Neutrophil (primary cell): ENCODE measurements around the gene ALDOB.
"Not testable (repeated sequence)": the region's sequence is repeated elsewhere in the genome, so short reads cannot be mapped to it uniquely, and the experiment has no call there.

Experiments
- H3K27ac ChIP-seq: fragments of 200-600 bp; sonication (generic); 2 replicates; pipeline ENCODE4 v1.5.1; 2016; ENCODE audit warnings: mild to moderate bottlenecking, moderate library complexity
- H3K27me3 ChIP-seq: fragments of 200-600 bp; sonication (generic); 2 replicates; pipeline ENCODE4 v1.6.0; 2016; ENCODE audit warnings: mild to moderate bottlenecking
- H3K36me3 ChIP-seq: fragments of 200-600 bp; sonication (generic); 2 replicates; pipeline ENCODE4 v1.5.1; 2017
- H3K4me1 ChIP-seq, 2 experiments: fragments of 200-600 bp in 1 of 2; sonication (generic) in 1 of 2; 1 replicate in 1 of 2; 2 replicates in 1 of 2; pipeline versions ENCODE4 v1.5.1 to v1.6.1; 2013 to 2016; ENCODE audit warnings: low read depth in 1 of 2, low read length in 1 of 2, mild to moderate bottlenecking in 1 of 2, moderate library complexity in 1 of 2; ENCODE audit not compliant: control insufficient read depth in 1 of 2, insufficient read depth in 1 of 2
- H3K4me3 ChIP-seq, 2 experiments: fragments of 200-600 bp in 1 of 2; sonication (generic) in 1 of 2; 1 replicate in 1 of 2; 2 replicates in 1 of 2; pipeline ENCODE4 v1.5.1; 2013 to 2016; ENCODE audit warnings: low read depth in 1 of 2, low read length in 1 of 2, mild to moderate bottlenecking in 1 of 2, moderate library complexity in 1 of 2
- H3K9me3 ChIP-seq: fragments of 200-600 bp; sonication (generic); 2 replicates; pipeline ENCODE4 v1.5.1; 2016
- CTCF ChIP-seq: fragments of 200-600 bp; sonication (generic); IDR thresholded peaks from 2 replicates; pipeline ENCODE4 v1.5.1; 2016; ENCODE audit warnings: antibody characterized with exemption

ALDOB gene

DNA sequence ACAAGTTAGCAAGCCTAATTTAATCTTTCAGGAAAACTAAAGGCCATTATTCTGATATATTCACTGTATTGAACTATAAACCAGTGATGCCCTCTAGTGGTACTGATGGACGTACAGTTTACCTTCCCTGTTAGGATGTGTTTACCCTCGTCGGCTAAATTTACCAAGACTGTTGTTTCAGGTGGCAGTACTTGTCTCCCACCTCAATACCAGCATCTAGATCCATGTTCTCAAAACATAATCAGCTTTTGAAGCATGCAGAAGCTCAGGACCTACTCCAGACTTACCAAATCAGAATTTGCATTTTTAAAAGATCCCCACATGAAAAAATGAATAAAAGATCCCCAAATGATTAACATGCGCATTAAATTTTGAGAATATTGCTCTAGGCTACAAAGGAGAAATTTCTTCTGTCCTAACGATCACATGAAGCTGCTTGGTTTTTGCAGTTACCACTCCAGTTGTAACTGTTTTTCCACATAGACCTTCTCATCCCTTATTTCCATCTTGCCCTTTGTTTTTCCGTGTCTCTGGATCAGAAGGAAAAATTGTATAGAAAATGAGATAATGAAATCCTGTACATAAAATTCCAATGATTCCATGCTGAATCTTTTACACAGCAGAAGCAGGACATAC, 47.6 kb downstream of the ALDOB start:
- H3K27ac ChIP-seq, result no peak overlapping the region

DNA sequence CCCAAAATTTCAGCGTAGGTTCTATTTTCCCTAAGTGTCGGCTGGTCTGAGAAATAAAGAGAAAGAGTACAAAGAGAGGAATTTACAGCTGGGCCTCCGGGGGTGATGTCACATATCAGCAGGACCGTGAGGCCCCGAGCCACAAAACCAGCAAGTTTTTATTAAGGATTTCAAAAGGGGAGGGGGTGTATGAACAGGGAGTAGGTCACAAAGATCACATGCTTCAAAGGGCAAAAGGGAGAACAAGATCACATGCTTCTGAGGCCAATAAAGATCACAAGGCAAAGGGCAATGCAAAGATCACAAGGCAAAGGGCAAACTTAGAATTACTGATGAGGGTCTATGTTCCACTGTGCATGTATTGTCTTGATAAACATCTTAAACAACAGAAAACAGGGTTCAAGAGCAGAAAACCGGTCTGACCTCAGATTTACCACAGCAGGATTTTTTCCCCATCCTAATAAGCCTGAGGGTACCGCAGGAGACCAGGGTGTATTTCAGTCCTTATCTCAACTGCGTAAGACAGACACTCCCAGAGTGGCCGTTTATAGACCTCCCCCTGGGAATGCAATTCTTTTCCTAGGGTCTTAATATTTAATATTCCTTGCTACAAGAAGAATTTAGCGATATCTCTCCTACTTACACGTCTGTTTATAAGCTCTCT, 50.6 kb downstream of the ALDOB start, which contains the start of gene BAAT:
Gene BAAT (minus strand): TSS at position 134 of the 664 bp plus-strand sequence. CDS start 13,602 bp downstream, outside the sequence.
- H3K9me3 ChIP-seq, result not testable (repeated sequence)
- peaks cover 12% of the 10 kb centered on the region for H3K27me3 ChIP-seq
- peaks cover 10% of the 10 kb centered on the region for H3K36me3 ChIP-seq

More for the DNA sequence above, 47.6 kb downstream of the ALDOB start:
- no peak for TF ChIP-seq CTCF
- H3K9me3 ChIP-seq, result no peaks in the 10 kb centered on the region
- H3K4me3 ChIP-seq, result no peak overlapping the region
- peaks cover 15% of the 10 kb centered on the region for H3K36me3 ChIP-seq
- H3K27me3 ChIP-seq, result peaks cover under 1% of the 10 kb centered on the region
- H3K4me1 ChIP-seq, result peaks cover 0 to 11% of the 10 kb centered on the region in 2 experiments

GRCh38 chr9:101383361-101383760, 52.2 kb downstream of the ALDOB start:
- Histone ChIP-seq H3K36me3 (no peaks in the 10 kb centered on the region), H3K4me3 (no peak overlapping the region), H3K4me1 (no peaks in the 10 kb centered on the region), H3K27me3 (peaks cover 12% of the 10 kb centered on the region), H3K9me3 (no peaks in the 10 kb centered on the region), H3K27ac (no peak overlapping the region)
- TF ChIP-seq CTCF, result no peak

More for the DNA sequence above, 50.6 kb downstream of the ALDOB start, which contains the start of gene BAAT:
- not testable (repeated sequence) for H3K4me1 ChIP-seq, H3K27ac ChIP-seq, H3K4me3 ChIP-seq

DNA sequence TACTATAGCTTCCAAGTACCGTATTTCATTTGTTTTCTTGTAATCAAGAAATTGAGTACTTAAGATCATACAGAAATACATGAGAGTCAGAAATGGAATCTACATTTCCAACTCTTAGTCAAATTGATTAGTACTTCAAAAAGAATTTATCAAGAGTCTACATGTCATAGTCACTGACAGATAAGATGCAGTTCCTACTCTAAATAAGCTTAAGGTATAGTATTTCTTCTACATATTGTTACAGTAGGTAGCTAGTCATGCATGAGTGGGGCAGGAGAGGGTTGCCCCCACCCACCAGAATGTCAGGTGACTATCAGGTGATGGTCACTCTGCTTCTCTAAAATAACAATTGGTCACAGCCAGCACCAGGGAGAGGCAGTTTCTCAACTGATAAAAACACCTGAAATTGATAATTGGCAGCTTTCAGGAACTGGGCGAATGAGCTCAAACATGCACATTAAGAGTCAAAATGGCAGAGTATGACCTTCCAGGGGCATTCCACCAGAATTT, 53.7 kb downstream of the ALDOB start:
- no peaks in the 10 kb centered on the region for H3K36me3 ChIP-seq
- H3K4me1 ChIP-seq, result no peaks in the 10 kb centered on the region
- TF ChIP-seq CTCF, result no peak
- peaks cover 12% of the 10 kb centered on the region for H3K27me3 ChIP-seq
- no peaks in the 10 kb centered on the region for H3K9me3 ChIP-seq
- H3K27ac ChIP-seq, result no peak overlapping the region
- no peak overlapping the region for H3K4me3 ChIP-seq

- H3K9me3 ChIP-seq, result no peaks in the 10 kb centered on the region
- no peak overlapping the region for H3K4me3 ChIP-seq
- no peaks in the 10 kb centered on the region for H3K36me3 ChIP-seq
- no peaks in the 10 kb centered on the region for H3K4me1 ChIP-seq
- H3K27ac ChIP-seq, result no peak overlapping the region
- no peak for TF ChIP-seq CTCF
- H3K27me3 ChIP-seq, result peaks cover 12% of the 10 kb centered on the region
These were observed 54.5 kb downstream of the ALDOB start for GRCh38 chr9:101381118-101381517.

GRCh38 chr9:101380295-101380694, 55.3 kb downstream of the ALDOB start:
- Histone ChIP-seq H3K4me3 (no peak overlapping the region), H3K9me3 (no peaks in the 10 kb centered on the region), H3K4me1 (no peaks in the 10 kb centered on the region), H3K27ac (no peak overlapping the region), H3K27me3 (peaks cover 12% of the 10 kb centered on the region), H3K36me3 (no peaks in the 10 kb centered on the region)
- no peak for TF ChIP-seq CTCF
